GM13977 (cell line): ENCODE measurements around the gene EGFLAM.

ENCODE experiments used
- DNase-seq: peaks from one replicate; pipeline ENCODE4 v3.0.0; 2012; ENCODE audit warnings: low spot score
- CTCF ChIP-seq: IDR thresholded peaks from 2 replicates; pipeline ENCODE4 v1.5.1; 2012; ENCODE audit warnings: mild to moderate bottlenecking, control low read depth; ENCODE audit not compliant: insufficient read depth; ENCODE audit errors: extremely low read depth, missing control alignments
- in situ Hi-C: fragments of 300-500 bp; cut with MboI; formaldehyde crosslinking; loops from one replicate; pipeline ENCODE4 v1.12.0; 2022; ENCODE audit warnings: low sequenced_read_pairs, low pct_unique_long_range_greater_than_20kb, mixed read lengths, inconsistent platforms; ENCODE audit not compliant: unreplicated experiment

Gene EGFLAM

GRCh38 chr5:38422622-38423021 lies 164.3 kb downstream of the EGFLAM start:
- in situ Hi-C loops, result no loop called here
- DNase-seq, result no peak
- TF ChIP-seq CTCF, result no peak

- in situ Hi-C loops, result no loop called here
- no peak for DNase-seq
- TF ChIP-seq CTCF, result no peak
Measured at GRCh38 chr5:38423276-38424147, 165.2 kb downstream of the EGFLAM start.

- no peak for DNase-seq
- in situ Hi-C loops, result loop anchor here (25.0 kb wide), 2 partner anchors 388 to 488 kb away; no protein-coding TSS in a partner anchor
Measured at GRCh38 chr5:38424148-38425060, 166.0 kb downstream of the EGFLAM start.

GRCh38 chr5:38426490-38426889 lies 168.1 kb downstream of the EGFLAM start:
- no peak for TF ChIP-seq CTCF
- in situ Hi-C loops, result loop anchor here (25.0 kb wide), 2 partner anchors 386 to 486 kb away; no protein-coding TSS in a partner anchor
- DNase-seq, result no peak

More at GRCh38 chr5:38424148-38425060, 166.0 kb downstream of the EGFLAM start:
- TF ChIP-seq CTCF, result no peak

- in situ Hi-C loops, result loop anchor here (25.0 kb wide), 2 partner anchors 385 to 485 kb away; no protein-coding TSS in a partner anchor
- no peak for DNase-seq
- TF ChIP-seq CTCF, result no peak
Measured at GRCh38 chr5:38426986-38427950, 168.9 kb downstream of the EGFLAM start.
